ENCODE results near the gene AHRR. TPM values are rescaled to one million over a fixed set of nuclear protein-coding genes. Genes with fewer than 3 reads are reported as not detected.
"Not testable (repeated sequence)": the region's sequence is repeated elsewhere in the genome, so short reads cannot be mapped to it uniquely, and the experiment has no call there.

AHRR gene
- polyA plus RNA-seq, 3 donors, result 0.15 TPM; not detected in 1

DNA sequence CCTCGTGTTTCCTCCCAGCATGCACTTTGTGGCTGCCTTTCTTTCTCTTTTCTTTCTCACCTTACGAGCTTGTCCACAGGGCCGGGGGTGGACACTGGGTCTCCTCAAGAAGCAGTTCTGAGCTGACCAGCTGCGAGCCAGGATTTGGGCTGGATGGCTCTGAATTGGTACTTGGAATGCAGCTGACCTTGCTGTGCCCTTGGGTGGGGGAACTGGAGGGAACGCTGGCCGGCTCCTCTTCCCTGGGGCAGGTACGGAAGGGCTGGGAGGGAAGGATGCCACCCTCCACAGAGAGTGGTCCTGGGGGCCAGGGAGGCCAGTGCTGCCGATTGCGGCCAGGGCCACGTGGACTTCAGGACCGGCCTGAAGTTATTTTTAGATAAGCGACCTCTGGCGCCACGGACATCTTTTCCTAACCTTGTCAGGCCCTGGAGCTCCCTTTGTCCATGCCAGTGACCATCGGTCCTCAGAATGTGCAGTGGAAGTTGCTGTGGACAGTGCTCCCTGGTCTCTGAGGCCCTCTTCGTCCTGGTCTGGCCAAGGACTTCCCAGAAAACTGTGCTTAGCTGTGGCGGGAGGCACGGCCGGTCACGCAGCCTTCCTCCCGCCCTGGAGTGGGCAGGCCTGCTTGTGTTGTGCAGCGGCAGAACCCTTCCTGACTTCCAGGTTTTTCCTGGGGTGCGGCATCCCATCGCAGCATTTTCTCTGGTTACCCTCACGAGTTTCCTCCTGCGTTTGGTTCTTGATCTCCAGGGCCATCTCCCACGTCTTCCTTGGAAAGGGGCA lies 13.5 kb upstream of the AHRR start:
- H4K20me1 ChIP-seq (ENCODE audit: insufficient read depth, low read length), result peaks cover 55% of the 10 kb centered on the region
- no peak overlapping the region for H2AFZ ChIP-seq (ENCODE audit: insufficient read depth, low read depth, low read length, poor library complexity, severe bottlenecking)

DNA sequence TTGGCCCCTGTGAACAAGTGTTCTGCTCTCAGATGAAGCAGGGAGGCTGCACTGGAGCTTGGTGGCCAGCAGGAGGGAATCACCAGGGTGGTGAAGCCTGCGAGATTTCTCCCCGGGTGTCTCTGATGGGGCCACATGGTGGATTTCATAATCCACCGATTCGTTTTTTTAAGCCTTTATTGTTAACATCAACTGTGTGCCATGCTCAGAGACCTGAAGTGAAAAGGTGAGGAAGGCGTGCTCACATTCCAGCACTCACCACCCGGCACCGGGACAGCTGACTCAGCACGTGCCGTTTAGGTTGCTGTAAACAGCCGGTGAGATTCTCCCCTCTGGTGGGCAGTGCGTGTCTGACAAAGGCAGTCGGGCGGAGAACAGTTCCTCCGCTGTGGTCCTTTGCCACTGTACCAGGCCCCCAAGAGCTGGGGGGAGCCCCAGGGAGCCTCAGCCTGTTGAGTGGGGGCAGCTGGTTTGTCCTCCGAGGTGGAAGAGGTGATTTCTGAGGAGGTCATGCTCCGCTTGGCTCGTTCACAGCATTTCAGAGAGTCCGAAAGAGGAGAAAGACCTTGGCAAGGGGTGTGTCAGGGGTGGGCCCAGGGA lies 12.7 kb upstream of the AHRR start:
- TF ChIP-seq, protein P1, sequence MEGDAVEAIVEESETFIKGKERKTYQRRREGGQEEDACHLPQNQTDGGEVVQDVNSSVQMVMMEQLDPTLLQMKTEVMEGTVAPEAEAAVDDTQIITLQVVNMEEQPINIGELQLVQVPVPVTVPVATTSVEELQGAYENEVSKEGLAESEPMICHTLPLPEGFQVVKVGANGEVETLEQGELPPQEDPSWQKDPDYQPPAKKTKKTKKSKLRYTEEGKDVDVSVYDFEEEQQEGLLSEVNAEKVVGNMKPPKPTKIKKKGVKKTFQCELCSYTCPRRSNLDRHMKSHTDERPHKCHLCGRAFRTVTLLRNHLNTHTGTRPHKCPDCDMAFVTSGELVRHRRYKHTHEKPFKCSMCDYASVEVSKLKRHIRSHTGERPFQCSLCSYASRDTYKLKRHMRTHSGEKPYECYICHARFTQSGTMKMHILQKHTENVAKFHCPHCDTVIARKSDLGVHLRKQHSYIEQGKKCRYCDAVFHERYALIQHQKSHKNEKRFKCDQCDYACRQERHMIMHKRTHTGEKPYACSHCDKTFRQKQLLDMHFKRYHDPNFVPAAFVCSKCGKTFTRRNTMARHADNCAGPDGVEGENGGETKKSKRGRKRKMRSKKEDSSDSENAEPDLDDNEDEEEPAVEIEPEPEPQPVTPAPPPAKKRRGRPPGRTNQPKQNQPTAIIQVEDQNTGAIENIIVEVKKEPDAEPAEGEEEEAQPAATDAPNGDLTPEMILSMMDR (IDR thresholded peaks at IDR 0.05), result no peak
- Histone ChIP-seq H3K27me3 (ENCODE audit: control insufficient read depth in 2 of 2, insufficient read depth in 2 of 2, low read length in 2 of 2) (no peaks in the 10 kb centered on the region), H3K27ac (ENCODE audit: low read depth in 1 of 2, low read length in 2 of 2) (no peak overlapping the region), H3K36me3 (replicated peaks in 1 of 2; ENCODE audit: control insufficient read depth in 1 of 2, insufficient read depth in 2 of 2, low read length in 2 of 2) (peaks cover 71 to 86% of the 10 kb centered on the region in 2 donors), H3K79me2 (ENCODE audit: insufficient read depth, low read length) (no peaks in the 10 kb centered on the region), H3K4me1 (ENCODE audit: control insufficient read depth in 1 of 2, insufficient read depth in 2 of 2, low read length in 2 of 2) (no peaks in the 10 kb centered on the region), H2AFZ (ENCODE audit: insufficient read depth, low read depth, low read length, poor library complexity, severe bottlenecking) (no peak overlapping the region), H3K4me3 (replicated peaks in 1 of 3; ENCODE audit: low read depth in 2 of 3, low read length in 3 of 3) (no peak overlapping the region), H4K20me1 (ENCODE audit: insufficient read depth, low read length) (peaks cover 50% of the 10 kb centered on the region), H3K9ac (ENCODE audit: insufficient read depth, low read length, poor library complexity, severe bottlenecking) (no peak overlapping the region), H3K9me3 (replicated peaks in 1 of 2; ENCODE audit: control insufficient read depth in 1 of 2, insufficient read depth in 1 of 2, low read length in 2 of 2) (no peaks in the 10 kb centered on the region), H3K4me2 (replicated peaks; ENCODE audit: extremely low read depth, low read length, poor library complexity, severe bottlenecking) (no peak overlapping the region)
- Mint-ChIP-seq H3K4me1 (no peaks in the 10 kb centered on the region), H3K9me3 (no peaks in the 10 kb centered on the region), H3K36me3 (peaks cover 81 to 86% of the 10 kb centered on the region in 2 donors), H3K4me3 (no peak overlapping the region), H3K27me3 (ENCODE audit: low read depth in 3 of 3) (no peaks in the 10 kb centered on the region), H3K27ac (no peak overlapping the region)
- intact Hi-C loops (cut with micrococcal nuclease), result no loop called here
- no peak for DNase-seq
- 100% methylated on average over 8 of the region's 18 CpGs for WGBS (ENCODE audit: insufficient coverage)

More for the DNA sequence above, 13.5 kb upstream of the AHRR start:
- H3K4me1 ChIP-seq (ENCODE audit: control insufficient read depth in 1 of 2, insufficient read depth in 2 of 2, low read length in 2 of 2), result no peaks in the 10 kb centered on the region
- no peak overlapping the region for H3K27ac ChIP-seq (ENCODE audit: low read depth in 1 of 2, low read length in 2 of 2)
- intact Hi-C loops (cut with micrococcal nuclease), result no loop called here
- Mint-ChIP-seq H3K4me1 (no peaks in the 10 kb centered on the region), H3K4me3 (no peak overlapping the region), H3K36me3 (peaks cover 74 to 78% of the 10 kb centered on the region in 2 donors), H3K9me3 (no peaks in the 10 kb centered on the region), H3K27me3 (ENCODE audit: low read depth in 3 of 3) (no peaks in the 10 kb centered on the region), H3K27ac (peak overlapping the region in 1 of 7 donors; percentile 71)
- TF ChIP-seq, protein P1 (IDR thresholded peaks at IDR 0.05), result no peak
- H3K27me3 ChIP-seq (ENCODE audit: control insufficient read depth in 2 of 2, insufficient read depth in 2 of 2, low read length in 2 of 2), result no peaks in the 10 kb centered on the region
- H3K36me3 ChIP-seq (replicated peaks in 1 of 2; ENCODE audit: control insufficient read depth in 1 of 2, insufficient read depth in 2 of 2, low read length in 2 of 2), result peaks cover 65 to 79% of the 10 kb centered on the region in 2 donors
- no peaks in the 10 kb centered on the region for H3K79me2 ChIP-seq (ENCODE audit: insufficient read depth, low read length)
- 96% methylated on average over 24 of the region's 27 CpGs for WGBS (ENCODE audit: insufficient coverage)
- no peak overlapping the region for H3K4me2 ChIP-seq (replicated peaks; ENCODE audit: extremely low read depth, low read length, poor library complexity, severe bottlenecking)
- H3K9me3 ChIP-seq (replicated peaks in 1 of 2; ENCODE audit: control insufficient read depth in 1 of 2, insufficient read depth in 1 of 2, low read length in 2 of 2), result no peaks in the 10 kb centered on the region
- H3K9ac ChIP-seq (ENCODE audit: insufficient read depth, low read length, poor library complexity, severe bottlenecking), result no peak overlapping the region
- H3K4me3 ChIP-seq (replicated peaks in 1 of 3; ENCODE audit: low read depth in 2 of 3, low read length in 3 of 3), result no peak overlapping the region
- DNase-seq, result no peak

DNA sequence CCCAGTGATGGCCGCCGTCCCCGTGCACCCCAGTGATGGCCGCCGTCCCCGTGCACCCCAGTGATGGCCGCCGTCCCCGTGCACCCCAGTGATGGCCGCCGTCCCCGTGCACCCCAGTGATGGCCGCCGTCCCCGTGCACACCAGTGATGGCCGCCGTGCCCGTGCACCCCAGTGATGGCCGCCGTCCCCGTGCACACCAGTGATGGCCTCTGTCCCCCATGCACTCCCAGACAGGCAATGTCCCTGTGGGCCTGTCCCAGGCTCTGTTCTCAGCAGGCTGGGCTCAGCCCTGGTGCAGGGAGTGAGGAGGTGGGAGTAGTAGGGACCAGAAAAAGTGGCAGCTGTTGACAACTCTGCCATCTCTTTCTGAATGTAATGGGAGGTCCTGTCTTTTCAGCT lies 11.7 kb upstream of the AHRR start:
- H3K9me3 ChIP-seq (replicated peaks in 1 of 2; ENCODE audit: control insufficient read depth in 1 of 2, insufficient read depth in 1 of 2, low read length in 2 of 2); DNase-seq; H3K79me2 ChIP-seq (ENCODE audit: insufficient read depth, low read length); H3K9ac ChIP-seq (ENCODE audit: insufficient read depth, low read length, poor library complexity, severe bottlenecking); H3K4me3 ChIP-seq (replicated peaks in 1 of 3; ENCODE audit: low read depth in 2 of 3, low read length in 3 of 3); intact Hi-C loops (cut with micrococcal nuclease); H3K27me3 ChIP-seq (ENCODE audit: control insufficient read depth in 2 of 2, insufficient read depth in 2 of 2, low read length in 2 of 2); H3K27ac ChIP-seq (ENCODE audit: low read depth in 1 of 2, low read length in 2 of 2); H3K4me1 ChIP-seq (ENCODE audit: control insufficient read depth in 1 of 2, insufficient read depth in 2 of 2, low read length in 2 of 2); H3K9me3 Mint-ChIP-seq; H3K4me1 Mint-ChIP-seq; H2AFZ ChIP-seq (ENCODE audit: insufficient read depth, low read depth, low read length, poor library complexity, severe bottlenecking); H3K27me3 Mint-ChIP-seq (ENCODE audit: low read depth in 3 of 3); H3K4me3 Mint-ChIP-seq; H3K4me2 ChIP-seq (replicated peaks; ENCODE audit: extremely low read depth, low read length, poor library complexity, severe bottlenecking); H3K27ac Mint-ChIP-seq: not testable (repeated sequence)
- peaks cover 87 to 95% of the 10 kb centered on the region in 2 donors for H3K36me3 Mint-ChIP-seq
- Histone ChIP-seq H4K20me1 (ENCODE audit: insufficient read depth, low read length) (peaks cover 54% of the 10 kb centered on the region), H3K36me3 (replicated peaks in 1 of 2; ENCODE audit: control insufficient read depth in 1 of 2, insufficient read depth in 2 of 2, low read length in 2 of 2) (peaks cover 82 to 97% of the 10 kb centered on the region in 2 donors)
- 98% methylated on average over 12 of the region's 21 CpGs for WGBS (ENCODE audit: insufficient coverage)
